GM12872 (cell line): ENCODE results near the gene TBC1D4.
A peak's percentile ranks its signal among the peaks of the same experiment; 100 is the strongest.

Experiments
- TF ChIP-seq, protein P1 (sequence below): IDR thresholded peaks from 3 replicates; pipeline ENCODE4 v1.5.1; 2011; ENCODE audit warnings: low read depth, mild to moderate bottlenecking, low read length, moderate library complexity; ENCODE audit not compliant: insufficient read depth

Gene TBC1D4

GRCh38 chr13:75376792-75377402 lies 105.1 kb downstream of the TBC1D4 start:
- TF ChIP-seq, protein P1, sequence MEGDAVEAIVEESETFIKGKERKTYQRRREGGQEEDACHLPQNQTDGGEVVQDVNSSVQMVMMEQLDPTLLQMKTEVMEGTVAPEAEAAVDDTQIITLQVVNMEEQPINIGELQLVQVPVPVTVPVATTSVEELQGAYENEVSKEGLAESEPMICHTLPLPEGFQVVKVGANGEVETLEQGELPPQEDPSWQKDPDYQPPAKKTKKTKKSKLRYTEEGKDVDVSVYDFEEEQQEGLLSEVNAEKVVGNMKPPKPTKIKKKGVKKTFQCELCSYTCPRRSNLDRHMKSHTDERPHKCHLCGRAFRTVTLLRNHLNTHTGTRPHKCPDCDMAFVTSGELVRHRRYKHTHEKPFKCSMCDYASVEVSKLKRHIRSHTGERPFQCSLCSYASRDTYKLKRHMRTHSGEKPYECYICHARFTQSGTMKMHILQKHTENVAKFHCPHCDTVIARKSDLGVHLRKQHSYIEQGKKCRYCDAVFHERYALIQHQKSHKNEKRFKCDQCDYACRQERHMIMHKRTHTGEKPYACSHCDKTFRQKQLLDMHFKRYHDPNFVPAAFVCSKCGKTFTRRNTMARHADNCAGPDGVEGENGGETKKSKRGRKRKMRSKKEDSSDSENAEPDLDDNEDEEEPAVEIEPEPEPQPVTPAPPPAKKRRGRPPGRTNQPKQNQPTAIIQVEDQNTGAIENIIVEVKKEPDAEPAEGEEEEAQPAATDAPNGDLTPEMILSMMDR = no peak

DNA sequence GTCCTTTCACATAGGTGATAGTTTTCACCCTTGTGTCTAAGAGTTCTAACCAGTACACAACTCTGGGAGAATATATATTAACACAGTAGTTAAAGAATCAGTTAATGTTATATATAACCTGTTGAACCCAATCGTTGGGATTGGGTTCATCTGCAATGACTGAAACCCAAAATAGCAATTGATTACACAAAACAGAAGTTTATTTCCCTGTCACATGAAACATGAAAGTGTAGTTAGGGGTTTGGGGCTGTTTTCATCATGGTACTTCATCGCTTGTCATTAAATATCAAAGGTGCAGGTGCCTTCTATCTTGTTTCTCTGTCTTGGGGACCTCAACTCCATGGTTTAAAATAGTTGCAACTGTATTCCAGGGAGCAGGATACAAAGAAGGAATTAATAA lies 106.6 kb downstream of the TBC1D4 start:
- TF ChIP-seq, protein P1 = no peak

DNA sequence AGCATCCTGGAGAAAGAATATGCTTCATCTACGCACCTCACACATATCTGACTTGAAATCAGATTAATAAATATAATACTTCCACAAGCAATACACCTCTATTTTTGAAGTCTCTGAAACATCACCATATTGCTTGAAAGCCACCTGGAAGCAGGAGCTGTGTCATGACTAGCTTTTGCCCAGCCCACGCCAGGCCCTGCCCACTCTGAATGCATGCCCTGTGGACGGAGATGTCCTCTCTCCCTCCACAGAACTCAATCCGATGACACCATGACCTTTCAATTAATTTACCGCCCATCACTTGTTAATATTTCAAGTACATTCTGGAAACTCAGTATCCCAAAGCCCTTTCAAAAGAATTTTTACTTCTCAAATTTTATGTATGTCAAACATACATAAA lies 108.0 kb downstream of the TBC1D4 start:
- TF ChIP-seq, protein P1 = no peak

- TF ChIP-seq, protein P1 = no peak
Measured at GRCh38 chr13:75372923-75373841, 108.8 kb downstream of the TBC1D4 start.

GRCh38 chr13:75372517-75372916 lies 109.5 kb downstream of the TBC1D4 start:
- TF ChIP-seq, protein P1 = peak; percentile 63

DNA sequence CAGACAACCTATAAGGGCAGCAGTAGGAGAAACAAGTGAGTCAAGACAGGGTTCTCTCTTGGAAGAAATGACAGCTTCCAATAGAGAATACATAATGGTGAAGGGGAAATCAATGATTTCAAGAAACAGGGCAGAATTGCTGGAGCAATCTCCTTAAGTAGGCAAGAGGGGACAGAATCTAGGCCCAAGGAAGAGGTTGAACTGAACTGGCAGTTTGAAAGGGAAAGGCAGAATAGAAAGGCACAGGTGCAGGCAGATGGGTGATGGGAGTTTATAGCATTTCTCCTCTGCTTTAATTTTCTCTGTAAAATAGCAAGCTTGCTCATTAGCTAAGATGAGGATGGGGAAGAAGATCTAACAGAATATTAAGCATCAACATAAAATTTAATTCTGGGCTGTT lies 110.8 kb downstream of the TBC1D4 start:
- TF ChIP-seq, protein P1 = no peak

DNA sequence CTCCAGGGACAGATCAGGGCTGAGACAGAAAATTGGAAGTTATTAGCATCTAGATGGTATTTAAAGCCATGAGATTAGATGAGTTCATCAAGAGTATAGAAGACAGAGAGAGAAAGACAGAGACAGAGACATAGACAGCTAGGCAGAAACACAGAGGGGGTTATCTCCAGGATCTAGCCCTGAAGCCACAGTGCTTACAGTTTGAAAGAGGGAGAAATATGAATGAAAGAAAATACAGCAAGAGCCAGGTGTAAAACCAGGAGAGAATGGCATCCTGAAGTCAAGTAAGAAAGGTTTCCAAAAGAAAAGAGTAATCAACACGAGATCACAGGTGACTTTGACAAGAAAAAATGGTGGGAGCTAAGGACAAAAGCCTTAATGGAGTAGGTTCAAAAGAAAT lies 111.2 kb downstream of the TBC1D4 start:
- TF ChIP-seq, protein P1 = no peak
